ENCODE results near the gene CHFR.
"Not testable (repeated sequence)": the region's sequence is repeated elsewhere in the genome, so short reads cannot be mapped to it uniquely, and the experiment has no call there.

CHFR gene

GRCh38 chr12:132922676-132923075, 35.3 kb upstream of the CHFR start:
- no peak for TF ChIP-seq CTCF (IDR thresholded peaks at IDR 0.05; ENCODE audit: extremely low read depth, missing control alignments)
- DNase-seq (ENCODE audit: low spot score): no peak

GRCh38 chr12:132921685-132922084, 34.3 kb upstream of the CHFR start:
- no peak for TF ChIP-seq CTCF (IDR thresholded peaks at IDR 0.05; ENCODE audit: extremely low read depth, missing control alignments)
- DNase-seq (ENCODE audit: low spot score): no peak

GRCh38 chr12:132918680-132919079, 31.3 kb upstream of the CHFR start:
- no peak for DNase-seq (ENCODE audit: low spot score)
- TF ChIP-seq CTCF (IDR thresholded peaks at IDR 0.05; ENCODE audit: extremely low read depth, missing control alignments): no peak

GRCh38 chr12:132909030-132909368, 21.6 kb upstream of the CHFR start:
- TF ChIP-seq CTCF (IDR thresholded peaks at IDR 0.05; ENCODE audit: extremely low read depth, missing control alignments): no peak
- no peak for DNase-seq (ENCODE audit: low spot score)

GRCh38 chr12:132908145-132909029, 21.0 kb upstream of the CHFR start:
- no peak for TF ChIP-seq CTCF (IDR thresholded peaks at IDR 0.05; ENCODE audit: extremely low read depth, missing control alignments)
- peak; percentile 94 for DNase-seq (ENCODE audit: low spot score)

GRCh38 chr12:132907789-132908144, 20.4 kb upstream of the CHFR start:
- DNase-seq (ENCODE audit: low spot score): not testable (repeated sequence)

- TF ChIP-seq CTCF (IDR thresholded peaks at IDR 0.05; ENCODE audit: extremely low read depth, missing control alignments): no peak
- DNase-seq (ENCODE audit: low spot score): no peak
Observed at GRCh38 chr12:132907216-132907615, 19.8 kb upstream of the CHFR start.

- DNase-seq (ENCODE audit: low spot score): peak; percentile 66
Observed at GRCh38 chr12:132904718-132905328, 17.4 kb upstream of the CHFR start.

More at GRCh38 chr12:132904718-132905328, 17.4 kb upstream of the CHFR start:
- peak; percentile 36 for TF ChIP-seq CTCF (IDR thresholded peaks at IDR 0.05; ENCODE audit: extremely low read depth, missing control alignments)

Measured in GM20000 (cell line).